Measurements from ENCODE around the gene MALT1. TPM values are rescaled to one million over a fixed set of nuclear protein-coding genes. Genes with fewer than 3 reads are reported as not detected.

MALT1 gene
- total and polyA plus RNA-seq, 9 donors = 9.0 to 24.7 (median 17.0) TPM

DNA sequence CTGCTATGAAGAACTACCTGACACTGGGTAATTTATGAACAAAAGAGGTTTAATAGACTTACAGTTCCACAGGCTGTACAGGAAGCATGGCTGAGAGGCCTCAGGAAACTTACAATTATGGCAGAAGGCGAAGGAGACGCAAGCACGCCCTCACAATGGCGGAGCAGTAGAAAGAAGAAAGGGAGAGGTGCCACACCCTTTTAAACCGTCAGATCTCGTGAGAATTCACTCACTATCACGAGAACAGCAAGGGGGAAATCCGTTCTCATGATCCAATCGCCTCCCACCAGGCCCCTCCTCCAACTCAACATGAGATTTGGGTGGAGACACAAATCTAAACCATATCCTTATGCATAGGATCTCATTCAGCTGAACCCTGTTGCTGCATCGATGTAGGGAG is 108.8 kb downstream of the MALT1 start:
- no peaks in the 10 kb centered on the region for H3K36me3 ChIP-seq
- intact Hi-C loops (cut with DNase I) = loop anchor here (2.0 to 5.0 kb wide), 3 partner anchors 277 to 289 kb away; no protein-coding TSS in a partner anchor
- WGBS, 3 donors = 86 to 94% (median 89%) methylated on average over 10 of the region's 10 CpGs
- no peak overlapping the region for H3K27ac ChIP-seq
- no peak for DNase-seq
- no peaks in the 10 kb centered on the region for H3K9me3 ChIP-seq
- H3K4me1 ChIP-seq (ENCODE audit: insufficient read depth) = peaks cover 3% of the 10 kb centered on the region
- TF ChIP-seq, protein P1, sequence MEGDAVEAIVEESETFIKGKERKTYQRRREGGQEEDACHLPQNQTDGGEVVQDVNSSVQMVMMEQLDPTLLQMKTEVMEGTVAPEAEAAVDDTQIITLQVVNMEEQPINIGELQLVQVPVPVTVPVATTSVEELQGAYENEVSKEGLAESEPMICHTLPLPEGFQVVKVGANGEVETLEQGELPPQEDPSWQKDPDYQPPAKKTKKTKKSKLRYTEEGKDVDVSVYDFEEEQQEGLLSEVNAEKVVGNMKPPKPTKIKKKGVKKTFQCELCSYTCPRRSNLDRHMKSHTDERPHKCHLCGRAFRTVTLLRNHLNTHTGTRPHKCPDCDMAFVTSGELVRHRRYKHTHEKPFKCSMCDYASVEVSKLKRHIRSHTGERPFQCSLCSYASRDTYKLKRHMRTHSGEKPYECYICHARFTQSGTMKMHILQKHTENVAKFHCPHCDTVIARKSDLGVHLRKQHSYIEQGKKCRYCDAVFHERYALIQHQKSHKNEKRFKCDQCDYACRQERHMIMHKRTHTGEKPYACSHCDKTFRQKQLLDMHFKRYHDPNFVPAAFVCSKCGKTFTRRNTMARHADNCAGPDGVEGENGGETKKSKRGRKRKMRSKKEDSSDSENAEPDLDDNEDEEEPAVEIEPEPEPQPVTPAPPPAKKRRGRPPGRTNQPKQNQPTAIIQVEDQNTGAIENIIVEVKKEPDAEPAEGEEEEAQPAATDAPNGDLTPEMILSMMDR (IDR thresholded peaks at IDR 0.05) = no peak
- TF ChIP-seq EP300 (IDR thresholded peaks at IDR 0.05) = no peak
- TF ChIP-seq POLR2A (IDR thresholded peaks at IDR 0.05) = no peak
- H3K27me3 ChIP-seq = no peaks in the 10 kb centered on the region
- H3K4me3 ChIP-seq = no peak overlapping the region

DNA sequence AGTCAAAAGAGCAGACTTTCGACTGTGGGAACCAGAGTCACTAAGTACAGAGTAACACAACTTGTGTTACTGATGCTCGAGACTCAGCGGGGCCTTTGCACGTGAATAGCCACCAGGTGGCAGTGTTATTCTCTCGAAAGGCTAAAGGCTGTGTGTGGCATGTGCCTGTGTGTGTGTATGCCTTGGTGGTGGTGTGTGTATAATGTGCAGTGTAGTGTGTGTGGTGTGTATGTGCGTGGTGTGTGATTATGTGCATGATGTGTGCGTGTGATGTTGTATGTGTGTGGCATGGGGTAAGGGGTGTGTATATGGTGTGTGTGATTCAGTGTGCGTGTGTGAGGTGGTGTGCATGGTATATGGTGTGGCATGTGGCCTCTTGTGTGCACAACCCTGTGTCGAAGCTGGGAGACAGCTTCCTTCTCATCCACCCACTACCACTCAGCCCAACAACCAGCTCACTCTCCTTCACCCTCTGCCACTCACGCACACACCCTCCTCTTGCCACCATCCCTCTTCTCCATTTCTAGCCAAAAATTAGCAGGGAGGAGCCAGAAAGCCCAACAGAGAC is 110.4 kb downstream of the MALT1 start:
- peaks cover 5% of the 10 kb centered on the region for H3K4me1 ChIP-seq (ENCODE audit: insufficient read depth)
- intact Hi-C loops (cut with DNase I) = loop anchor here (2.0 to 5.0 kb wide), 3 partner anchors 275 to 287 kb away; no protein-coding TSS in a partner anchor
- H3K27me3 ChIP-seq = no peaks in the 10 kb centered on the region
- H3K9me3 ChIP-seq = no peaks in the 10 kb centered on the region
- H3K4me3 ChIP-seq = no peak overlapping the region
- H3K36me3 ChIP-seq = no peaks in the 10 kb centered on the region
- H3K27ac ChIP-seq = no peak overlapping the region
- DNase-seq = peak; percentile 70 to 83 (median 77)
- TF ChIP-seq, protein P1 (IDR thresholded peaks at IDR 0.05) = peak; percentile 79 to 96 (median 82)
- TF ChIP-seq EP300 (IDR thresholded peaks at IDR 0.05) (no peak), POLR2A (IDR thresholded peaks at IDR 0.05) (no peak)
- WGBS, 3 donors = 17 to 22% (median 22%) methylated on average over 10 of the region's 10 CpGs

DNA sequence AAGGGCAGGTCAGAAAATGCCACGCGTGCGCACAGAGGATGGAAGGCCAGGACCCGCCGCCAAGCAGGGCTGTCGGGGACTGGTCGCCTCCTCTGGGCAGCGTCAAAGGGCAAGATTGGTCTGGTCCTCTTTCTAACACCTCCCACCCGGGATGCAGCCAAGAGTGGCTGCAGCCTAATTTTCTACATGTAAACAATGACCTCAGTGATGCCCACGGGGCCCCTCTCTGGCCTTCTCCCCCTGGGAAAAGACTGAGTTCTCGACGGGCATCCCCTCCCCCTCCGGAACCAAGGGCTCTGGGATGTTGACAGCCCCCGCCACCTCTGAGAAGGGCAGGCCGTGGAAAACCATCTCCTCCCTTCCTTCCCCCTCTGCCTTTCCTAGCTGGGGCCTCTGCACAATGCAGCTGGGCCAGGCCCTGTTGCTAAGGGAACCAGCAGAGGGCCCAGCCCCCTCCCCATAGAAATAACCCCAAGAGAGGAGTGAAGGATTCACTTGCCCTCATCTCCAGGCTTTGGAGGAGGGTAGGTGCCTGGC is 113.4 kb downstream of the MALT1 start:
- DNase-seq = peak in 1 of 5 donors; percentile 24
- WGBS, 3 donors = 71 to 81% (median 79%) methylated on average over 15 of the region's 15 CpGs
- no peak overlapping the region for H3K27ac ChIP-seq
- TF ChIP-seq, protein P1 (IDR thresholded peaks at IDR 0.05) = no peak
- TF ChIP-seq EP300 (IDR thresholded peaks at IDR 0.05) (no peak), POLR2A (IDR thresholded peaks at IDR 0.05) (no peak)
- H3K36me3 ChIP-seq = no peaks in the 10 kb centered on the region
- intact Hi-C loops (cut with DNase I) = loop anchor here in 3 of 4 donors (5.0 kb wide), 1 partner anchor 273 kb away; no protein-coding TSS in a partner anchor
- H3K4me3 ChIP-seq = no peak overlapping the region
- H3K4me1 ChIP-seq (ENCODE audit: insufficient read depth) = peaks cover 10% of the 10 kb centered on the region
- H3K27me3 ChIP-seq = no peaks in the 10 kb centered on the region
- no peaks in the 10 kb centered on the region for H3K9me3 ChIP-seq

DNA sequence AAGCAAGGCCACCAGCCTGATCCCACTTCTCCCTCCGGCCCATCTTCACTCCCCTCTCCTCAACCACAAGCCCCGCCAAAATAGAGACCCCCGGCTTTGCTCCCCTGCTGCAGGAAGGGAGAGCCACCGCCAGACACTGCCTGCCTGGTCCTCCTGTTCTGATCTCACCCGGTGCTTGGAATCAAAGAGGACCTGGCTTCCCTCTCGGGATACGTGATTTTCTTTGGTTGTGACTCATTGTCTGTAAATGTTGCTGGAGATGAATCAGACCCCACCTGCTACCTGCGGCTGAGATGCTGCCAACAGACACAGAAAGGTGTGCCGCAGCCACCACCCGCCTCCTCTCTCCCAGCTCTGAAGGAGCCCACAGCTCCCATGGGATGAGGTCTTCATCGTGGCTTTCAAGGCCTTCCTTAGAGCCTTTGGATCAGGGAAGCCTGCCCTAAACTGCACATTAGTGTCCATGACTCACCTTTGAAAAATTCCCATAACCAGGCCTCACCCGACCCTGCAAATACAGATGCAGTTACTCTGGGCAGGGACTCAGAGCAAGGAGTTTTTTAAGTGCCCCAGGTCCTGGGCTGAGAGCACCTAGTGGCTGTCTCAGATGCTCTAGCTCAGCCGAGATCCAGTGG is 114.0 kb downstream of the MALT1 start:
- H3K4me1 ChIP-seq (ENCODE audit: insufficient read depth) = peaks cover 15% of the 10 kb centered on the region
- H3K4me3 ChIP-seq = no peak overlapping the region
- TF ChIP-seq POLR2A (IDR thresholded peaks at IDR 0.05) (no peak), EP300 (IDR thresholded peaks at IDR 0.05) (no peak)
- TF ChIP-seq, protein P1 (IDR thresholded peaks at IDR 0.05) = no peak
- intact Hi-C loops (cut with DNase I) = no loop called here
- peak in 4 of 5 donors; percentile 26 to 43 (median 32) for DNase-seq
- H3K36me3 ChIP-seq = no peaks in the 10 kb centered on the region
- H3K27me3 ChIP-seq = no peaks in the 10 kb centered on the region
- H3K9me3 ChIP-seq = no peaks in the 10 kb centered on the region
- H3K27ac ChIP-seq = no peak overlapping the region
- WGBS, 3 donors = 55 to 62% (median 57%) methylated on average over 13 of the region's 13 CpGs
